Fibroblast of pulmonary artery (primary cell): ENCODE measurements around the gene DDC.
"Not testable (repeated sequence)": the region's sequence is repeated elsewhere in the genome, so short reads cannot be mapped to it uniquely, and the experiment has no call there.

Source experiments
- DNase-seq: peaks from one replicate; pipeline ENCODE4 v3.0.0-alpha.2; 2010; ENCODE audit warnings: low read depth
- H3K4me3 ChIP-seq: replicated peaks from 2 replicates; pipeline ENCODE4 v1.5.1; 2011; ENCODE audit warnings: low read depth, mild to moderate bottlenecking, control low read depth, low read length, moderate library complexity
- CTCF ChIP-seq: IDR thresholded peaks from 2 replicates; pipeline ENCODE4 v1.5.1; 2011; ENCODE audit warnings: mild to moderate bottlenecking, control low read depth, low read length, inconsistent platforms; ENCODE audit errors: missing control alignments

DDC gene

GRCh38 chr7:50533866-50534265, 31.3 kb downstream of the DDC start:
- no peak for DNase-seq
- TF ChIP-seq CTCF, result no peak
- H3K4me3 ChIP-seq, result no peak overlapping the region

- no peak for TF ChIP-seq CTCF
- DNase-seq, result no peak
- no peak overlapping the region for H3K4me3 ChIP-seq
Measured at GRCh38 chr7:50531928-50532327, 33.3 kb downstream of the DDC start.

- no peak overlapping the region for H3K4me3 ChIP-seq
- peak; percentile 8 for DNase-seq
- TF ChIP-seq CTCF, result no peak
Measured at GRCh38 chr7:50531401-50531911, 33.7 kb downstream of the DDC start.

GRCh38 chr7:50530766-50531165, 34.4 kb downstream of the DDC start:
- H3K4me3 ChIP-seq, result no peak overlapping the region
- DNase-seq, result no peak
- no peak for TF ChIP-seq CTCF

- no peak overlapping the region for H3K4me3 ChIP-seq
- no peak for DNase-seq
- TF ChIP-seq CTCF, result no peak
Measured at GRCh38 chr7:50529093-50529862, 35.9 kb downstream of the DDC start.

GRCh38 chr7:50528266-50529092, 36.7 kb downstream of the DDC start:
- no peak for DNase-seq
- no peak overlapping the region for H3K4me3 ChIP-seq
- no peak for TF ChIP-seq CTCF

GRCh38 chr7:50519350-50519749, 45.9 kb downstream of the DDC start:
- DNase-seq, H3K4me3 ChIP-seq: not testable (repeated sequence)
